Endodermal cell (in vitro differentiated cells): ENCODE results near the gene ZNF627. TPM values are rescaled to one million over a fixed set of nuclear protein-coding genes. Genes with fewer than 3 reads are reported as not detected.
"Not testable (repeated sequence)": the region's sequence is repeated elsewhere in the genome, so short reads cannot be mapped to it uniquely, and the experiment has no call there.

Source experiments
- DNase-seq: peaks from one replicate; pipeline ENCODE4 v3.0.0-alpha.2; 2017
- H3K27ac ChIP-seq: 2 replicates; pipeline ENCODE4 v1.5.1; 2013; ENCODE audit warnings: mild to moderate bottlenecking, low read depth, low read length, moderate library complexity
- H3K27me3 ChIP-seq: 2 replicates; pipeline ENCODE4 v1.6.1; 2013; ENCODE audit warnings: mild to moderate bottlenecking, low read length, moderate library complexity; ENCODE audit not compliant: insufficient read depth, control insufficient read depth, poor library complexity, severe bottlenecking
- H3K36me3 ChIP-seq: 2 replicates; pipeline ENCODE4 v1.7.0; 2013; ENCODE audit warnings: mild to moderate bottlenecking, low read length, moderate library complexity; ENCODE audit not compliant: control insufficient read depth, insufficient read depth
- H3K4me1 ChIP-seq: one replicate; pipeline ENCODE4 v1.7.0; 2013; ENCODE audit warnings: low read length; ENCODE audit not compliant: control insufficient read depth, insufficient read depth
- H3K4me3 ChIP-seq: 2 replicates; pipeline ENCODE4 v1.5.1; 2013; ENCODE audit warnings: mild to moderate bottlenecking, low read length, moderate library complexity
- H3K9ac ChIP-seq: 2 replicates; pipeline ENCODE4 v1.6.1; 2013; ENCODE audit warnings: mild to moderate bottlenecking, low read length, moderate library complexity; ENCODE audit not compliant: poor library complexity, severe bottlenecking; ENCODE audit errors: extremely low read depth
- H3K9me3 ChIP-seq: 2 replicates; pipeline ENCODE4 v1.6.1; 2013; ENCODE audit warnings: mild to moderate bottlenecking, low read length, moderate library complexity; ENCODE audit not compliant: control insufficient read depth
- H3K27ac Mint-ChIP-seq: 2 replicates; pipeline ENCODE4 v1.8.0; 2020; ENCODE audit warnings: mixed read lengths
- H3K27me3 Mint-ChIP-seq: 2 replicates; pipeline ENCODE4 v1.8.0; 2021; ENCODE audit warnings: mild to moderate bottlenecking, mixed read lengths; ENCODE audit not compliant: insufficient read depth
- H3K36me3 Mint-ChIP-seq: 2 replicates; pipeline ENCODE4 v1.8.0; 2020; ENCODE audit warnings: low read depth, mixed read lengths
- H3K4me1 Mint-ChIP-seq: 2 replicates; pipeline ENCODE4 v1.8.0; 2020; ENCODE audit warnings: mixed read lengths
- H3K4me3 Mint-ChIP-seq: 2 replicates; pipeline ENCODE4 v1.8.0; 2020; ENCODE audit warnings: mild to moderate bottlenecking, moderate library complexity, mixed read lengths
- H3K9me3 Mint-ChIP-seq: 2 replicates; pipeline ENCODE4 v1.8.0; 2020; ENCODE audit warnings: mild to moderate bottlenecking, mixed read lengths
- CTCF ChIP-seq: fragments of 200-600 bp; sonication (generic); conservative IDR thresholded peaks from 2 replicates; pipeline ENCODE4 v1.5.0; 2021; ENCODE audit warnings: antibody characterized with exemption, mild to moderate bottlenecking
- WGBS, 2 experiments: methylation state at CpG; one replicate each; pipeline versions ENCODE4 v1.1.5 to v1.1.7; 2013; ENCODE audit warnings: missing lambda C conversion rate in 2 of 2, mixed read lengths in 1 of 2; ENCODE audit not compliant: insufficient coverage in 1 of 2, insufficient read length in 1 of 2; 5-methylcytosine and 5-hydroxymethylcytosine counted together
- total RNA-seq, 2 donors: library from RNA; stranded (reverse); fragmentation: NEBNext Ultra II Directional in 1 of 2; extraction: Animal tissue kit (Norgen Biotek cat#: 25700) in 1 of 2; gene quantifications; 2 replicates in 1 of 2; 3 replicates in 1 of 2; pipeline ENCODE4 v1.2.1, GENCODE V29; 2021

Gene ZNF627
- total RNA-seq, 2 donors from 2014 or later: 22.0 to 30.5 TPM

GRCh38 chr19:11617180-11618062 is 20.1 kb downstream of the ZNF627 start:
- H3K9me3 Mint-ChIP-seq: peaks cover 98% of the 10 kb centered on the region
- H3K4me1 Mint-ChIP-seq: no peaks in the 10 kb centered on the region
- peaks cover 2% of the 10 kb centered on the region for H3K27me3 Mint-ChIP-seq
- no peak overlapping the region for H3K4me3 Mint-ChIP-seq
- Histone ChIP-seq H3K27ac (no peak overlapping the region), H3K4me1 (no peaks in the 10 kb centered on the region), H3K9me3 (peaks cover 89% of the 10 kb centered on the region), H3K4me3 (peak overlapping the region; percentile 69), H3K27me3 (no peaks in the 10 kb centered on the region), H3K36me3 (peaks cover 89% of the 10 kb centered on the region), H3K9ac (no peak overlapping the region)
- no peak for DNase-seq
- 97 to 98% methylated on average over 16 to 19 of the region's 19 CpGs for WGBS, 2 experiments
- TF ChIP-seq CTCF: no peak
- H3K36me3 Mint-ChIP-seq: peaks cover 99% of the 10 kb centered on the region
- no peak overlapping the region for H3K27ac Mint-ChIP-seq

- H3K9me3 Mint-ChIP-seq: peaks cover 83% of the 10 kb centered on the region
- WGBS, 2 experiments: 77 to 85% methylated on average over 3 to 4 of the region's 4 CpGs
Observed at GRCh38 chr19:11620553-11620952, 23.3 kb downstream of the ZNF627 start.

GRCh38 chr19:11622401-11622800 is 25.1 kb downstream of the ZNF627 start:
- not testable (repeated sequence) for H3K4me3 Mint-ChIP-seq, H3K27ac Mint-ChIP-seq, H3K27ac ChIP-seq, DNase-seq, H3K4me1 ChIP-seq, H3K9ac ChIP-seq, H3K4me3 ChIP-seq, H3K27me3 ChIP-seq
- peaks cover 51% of the 10 kb centered on the region for H3K36me3 Mint-ChIP-seq
- Histone ChIP-seq H3K9me3 (peaks cover 41% of the 10 kb centered on the region), H3K36me3 (peaks cover 46% of the 10 kb centered on the region)
- H3K9me3 Mint-ChIP-seq: peaks cover 76% of the 10 kb centered on the region
- WGBS, 2 experiments: 75 to 80% methylated on average over 3 of the region's 3 CpGs
- H3K27me3 Mint-ChIP-seq: peaks cover 36% of the 10 kb centered on the region
- peaks cover 17% of the 10 kb centered on the region for H3K4me1 Mint-ChIP-seq

More at GRCh38 chr19:11620553-11620952, 23.3 kb downstream of the ZNF627 start:
- Mint-ChIP-seq H3K36me3 (peaks cover 70% of the 10 kb centered on the region), H3K4me1 (peaks cover 11% of the 10 kb centered on the region), H3K4me3 (no peak overlapping the region), H3K27ac (no peak overlapping the region), H3K27me3 (peaks cover 28% of the 10 kb centered on the region)
- no peak overlapping the region for H3K9ac ChIP-seq
- peak overlapping the region; percentile 51 for H3K4me3 ChIP-seq
- no peak for TF ChIP-seq CTCF
- peaks cover 64% of the 10 kb centered on the region for H3K36me3 ChIP-seq
- no peaks in the 10 kb centered on the region for H3K27me3 ChIP-seq
- peaks cover 60% of the 10 kb centered on the region for H3K9me3 ChIP-seq
- DNase-seq: no peak
- peaks cover 5% of the 10 kb centered on the region for H3K4me1 ChIP-seq
- no peak overlapping the region for H3K27ac ChIP-seq
